H1 (cell line): ENCODE results near the gene HSD17B13. TPM values are rescaled to one million over a fixed set of nuclear protein-coding genes. Genes with fewer than 3 reads are reported as not detected.

ENCODE experiments used
- CTCF ChIA-PET: fragments of 300-600 bp; sonication (Branson Sonifier 250); formaldehyde crosslinking; loops from one replicate; lab custom pipeline; 2021; ENCODE audit not compliant: partially characterized antibody; lab: Charles Lee
- POLR2A ChIA-PET: fragments of 300-600 bp; sonication (Branson Sonifier 250); formaldehyde crosslinking; loops from one replicate; lab custom pipeline; 2021; ENCODE audit warnings: inconsistent platforms; ENCODE audit not compliant: partially characterized antibody; lab: Charles Lee
- DNase-seq, 2 experiments: peaks; one replicate each; pipeline versions ENCODE4 v3.0.0 to v3.0.0-alpha.2; 2010 to 2022; ENCODE audit warnings: low spot score in 2 of 2, low read depth in 1 of 2, mixed read lengths in 1 of 2
- FAIRE-seq: peaks from 2 replicates; lab custom pipeline; 2011; peaks lifted over from hg19 to GRCh38; lab: Jason Lieb, UNC
- H2AFZ ChIP-seq: 2 replicates; pipeline ENCODE4 v1.8.1; 2012; ENCODE audit warnings: low read length, inconsistent platforms
- H2AK5ac ChIP-seq: 2 replicates; pipeline ENCODE4 v1.6.1; 2013; ENCODE audit warnings: low read depth, low read length
- H2BK120ac ChIP-seq: replicated peaks from 2 replicates; pipeline ENCODE3; 2013; ENCODE audit warnings: low read depth, low read length, inconsistent platforms
- H2BK12ac ChIP-seq: 2 replicates; pipeline ENCODE4 v1.6.1; 2013; ENCODE audit warnings: low read depth, low read length
- H2BK15ac ChIP-seq: 2 replicates; pipeline ENCODE4 v1.6.1; 2013; ENCODE audit warnings: low read length
- H2BK20ac ChIP-seq: 2 replicates; pipeline ENCODE4 v1.6.1; 2013; ENCODE audit warnings: low read length
- H2BK5ac ChIP-seq: 2 replicates; pipeline ENCODE4 v1.6.1; 2013; ENCODE audit warnings: low read depth, low read length
- H3K14ac ChIP-seq: 2 replicates; pipeline ENCODE4 v1.6.1; 2013; ENCODE audit warnings: inconsistent platforms; ENCODE audit not compliant: insufficient read length
- H3K18ac ChIP-seq: 2 replicates; pipeline ENCODE4 v1.6.1; 2013; ENCODE audit warnings: low read length; ENCODE audit errors: extremely low read depth
- H3K23ac ChIP-seq: 2 replicates; pipeline ENCODE4 v1.6.1; 2013; ENCODE audit warnings: inconsistent platforms; ENCODE audit not compliant: insufficient read length
- H3K23me2 ChIP-seq: 2 replicates; pipeline ENCODE4 v1.6.1; 2013; ENCODE audit warnings: low read depth, low read length
- H3K27ac ChIP-seq: 2 replicates; pipeline ENCODE4 v1.6.1; 2011; ENCODE audit warnings: low read depth, low read length, inconsistent platforms
- H3K27me3 ChIP-seq, 4 experiments: replicated peaks in 1 of 4; 1 replicate in 1 of 4; 2 replicates in 3 of 4; pipeline versions ENCODE4 v1.6.1 to v1.8.1; 2011 to 2013; ENCODE audit warnings: low read length in 3 of 4, mild to moderate bottlenecking in 3 of 4, inconsistent platforms in 2 of 4, mixed read lengths in 2 of 4, moderate library complexity in 1 of 4; ENCODE audit not compliant: control insufficient read depth in 3 of 4, insufficient read depth in 3 of 4; ENCODE audit errors: extremely low read depth in 1 of 4
- H3K36me3 ChIP-seq, 4 experiments: 2 replicates each; pipeline versions ENCODE4 v1.6.1 to v1.8.1; 2011 to 2013; ENCODE audit warnings: mild to moderate bottlenecking in 4 of 4, low read length in 3 of 4, moderate library complexity in 2 of 4, control low read depth in 1 of 4, inconsistent platforms in 1 of 4; ENCODE audit not compliant: insufficient read depth in 4 of 4, control insufficient read depth in 2 of 4
- H3K4ac ChIP-seq: replicated peaks from 2 replicates; pipeline ENCODE3; 2013; ENCODE audit warnings: low read length, low read depth, mixed read lengths, inconsistent platforms; ENCODE audit not compliant: insufficient read length
- H3K4me1 ChIP-seq, 4 experiments: replicated peaks in 1 of 4; 1 replicate in 1 of 4; 2 replicates in 3 of 4; pipeline versions ENCODE4 v1.6.1 to v1.8.1; 2011 to 2013; ENCODE audit warnings: low read length in 3 of 4, inconsistent platforms in 2 of 4, mixed read lengths in 1 of 4; ENCODE audit not compliant: insufficient read depth in 4 of 4, control insufficient read depth in 3 of 4
- H3K4me2 ChIP-seq, 2 experiments: 2 replicates each; pipeline versions ENCODE4 v1.6.1 to v1.8.1; 2011 to 2013; ENCODE audit warnings: low read depth in 2 of 2, low read length in 2 of 2, control low read depth in 1 of 2, inconsistent platforms in 1 of 2, mild to moderate bottlenecking in 1 of 2; ENCODE audit not compliant: insufficient read depth in 1 of 2
- H3K4me3 ChIP-seq, 4 experiments: fragments of 200-600, 300-600 bp in 1 of 4; sonication (generic), shearing (Covaris generic), sonication (Bioruptor Twin) in 1 of 4; 2 replicates each; pipeline versions ENCODE4 v1.5.1 to v1.8.1; 2011 to 2016; ENCODE audit warnings: low read length in 4 of 4, low read depth in 3 of 4, control low read depth in 2 of 4, inconsistent platforms in 2 of 4, mild to moderate bottlenecking in 2 of 4, mixed read lengths in 1 of 4, moderate library complexity in 1 of 4; ENCODE audit not compliant: insufficient read depth in 2 of 4; ENCODE audit errors: extremely low read depth in 1 of 4
- H3K56ac ChIP-seq: replicated peaks from 2 replicates; pipeline ENCODE3; 2013; ENCODE audit warnings: low read depth, mild to moderate bottlenecking, mixed read lengths, low read length, inconsistent platforms; ENCODE audit not compliant: insufficient read length
- H3K79me1 ChIP-seq: 2 replicates; pipeline ENCODE4 v1.6.1; 2013; ENCODE audit warnings: low read depth, low read length, control low read depth
- H3K79me2 ChIP-seq, 2 experiments: 2 replicates each; pipeline versions ENCODE4 v1.6.1 to v1.8.1; 2012 to 2013; ENCODE audit warnings: low read length in 2 of 2, mild to moderate bottlenecking in 2 of 2, inconsistent platforms in 1 of 2; ENCODE audit not compliant: insufficient read depth in 2 of 2, control insufficient read depth in 1 of 2
- H3K9ac ChIP-seq, 4 experiments: replicated peaks in 1 of 4; 1 replicate in 1 of 4; 2 replicates in 3 of 4; pipeline versions ENCODE4 v1.6.1 to v1.8.1; 2011 to 2013; ENCODE audit warnings: low read depth in 3 of 4, low read length in 3 of 4, control low read depth in 2 of 4, mild to moderate bottlenecking in 2 of 4, moderate library complexity in 2 of 4, inconsistent platforms in 1 of 4; ENCODE audit errors: extremely low read depth in 1 of 4
- H3K9me3 ChIP-seq, 2 experiments: 2 replicates each; pipeline versions ENCODE4 v1.6.1 to v1.8.1; 2012 to 2013; ENCODE audit warnings: mild to moderate bottlenecking in 2 of 2, moderate library complexity in 2 of 2, control low read depth in 1 of 2, inconsistent platforms in 1 of 2, low read depth in 1 of 2, low read length in 1 of 2, mixed read lengths in 1 of 2; ENCODE audit not compliant: insufficient read depth in 2 of 2
- H4K20me1 ChIP-seq, 2 experiments: replicated peaks in 1 of 2; 2 replicates each; pipeline versions ENCODE3 to v1.8.1; 2011 to 2013; ENCODE audit warnings: inconsistent platforms in 2 of 2, low read length in 2 of 2, mild to moderate bottlenecking in 1 of 2; ENCODE audit not compliant: insufficient read depth in 2 of 2, control insufficient read depth in 1 of 2
- H4K5ac ChIP-seq: 2 replicates; pipeline ENCODE4 v1.6.1; 2013; ENCODE audit warnings: low read length, low read depth, mixed read lengths, inconsistent platforms; ENCODE audit not compliant: insufficient read length
- H4K8ac ChIP-seq: 2 replicates; pipeline ENCODE4 v1.8.0; 2013; ENCODE audit warnings: mild to moderate bottlenecking, moderate library complexity, low read length, inconsistent platforms; ENCODE audit not compliant: insufficient read depth; ENCODE audit errors: extremely low read depth
- H4K91ac ChIP-seq: replicated peaks from 2 replicates; pipeline ENCODE3; 2013; ENCODE audit warnings: low read length, mixed read lengths, inconsistent platforms; ENCODE audit not compliant: insufficient read length
- FOSL1 ChIP-seq: IDR thresholded peaks from 2 replicates; pipeline ENCODE4 v1.6.1; 2011; ENCODE audit warnings: mild to moderate bottlenecking, low read depth, low read length, moderate library complexity; ENCODE audit not compliant: insufficient read depth
- NANOG ChIP-seq: IDR thresholded peaks from 2 replicates; pipeline ENCODE4 v1.6.1; 2011; ENCODE audit warnings: low read length, low read depth, mild to moderate bottlenecking, inconsistent platforms; ENCODE audit not compliant: insufficient read depth, poor library complexity, severe bottlenecking
- WGBS, 2 experiments: shearing (Covaris generic) in 1 of 2; methylation state at CpG; one replicate each; pipeline versions ENCODE4 v1.1.6 to v1.1.7; 2013 to 2015; ENCODE audit warnings: low lambda C conversion rate in 2 of 2, mixed read lengths in 2 of 2, inconsistent platforms in 1 of 2, low coverage in 1 of 2, missing lambda C conversion rate in 1 of 2; ENCODE audit not compliant: insufficient replicate concordance in 2 of 2, insufficient coverage in 1 of 2, insufficient read length in 1 of 2; ENCODE audit errors: extremely low coverage in 1 of 2, missing lambda C conversion rate in 1 of 2; 5-methylcytosine and 5-hydroxymethylcytosine counted together
- microRNA-seq, 2 experiments: library from miRNA; unstranded; fragments of <30 nt; microRNA quantifications; one replicate each; pipeline versions ENCODE4 to v1.2.0, GENCODE V29; 2016 to 2020; ENCODE audit warnings: borderline microRNAs expressed in 2 of 2, borderline number of aligned reads in 2 of 2, borderline replicate concordance in 1 of 2
- polyA plus RNA-seq, 7 experiments: library from polyadenylated mRNA; depleted of rRNA in 3 of 7; stranded (reverse) in 5 of 7; unstranded in 2 of 7; fragments of >200 nt in 5 of 7; fragments of 200-250 nt in 2 of 7; gene quantifications; 1 replicate in 5 of 7; 2 replicates in 1 of 7; 4 replicates in 1 of 7; pipeline versions ENCODE4 v1.2.1 to v1.2.3, GENCODE V29; 2011 to 2013; ENCODE audit warnings: missing spikeins in 2 of 7, mixed read lengths in 2 of 7
- small RNA-seq: library from polyadenylated mRNA; stranded (forward); fragments of <200 nt; extraction: miRNeasy Mini kit (QIAGEN cat#:217004); gene quantifications from one replicate; pipeline ENCODE3, GENCODE V24; 2013; ENCODE audit not compliant: insufficient read depth
- total RNA-seq: library from RNA; stranded (reverse); fragmentation: NEBNext Ultra II Directional; extraction: Animal tissue kit (Norgen Biotek cat#: 25700); gene quantifications from 2 replicates; pipeline ENCODE4 v1.2.1, GENCODE V29; 2021

The HSD17B13 gene
- total and polyA plus RNA-seq, 2 of the 8 experiments (the other 6 are each of a cell fraction or from before 2014, with no cell fraction given) = 0.09 to 0.13 TPM

DNA sequence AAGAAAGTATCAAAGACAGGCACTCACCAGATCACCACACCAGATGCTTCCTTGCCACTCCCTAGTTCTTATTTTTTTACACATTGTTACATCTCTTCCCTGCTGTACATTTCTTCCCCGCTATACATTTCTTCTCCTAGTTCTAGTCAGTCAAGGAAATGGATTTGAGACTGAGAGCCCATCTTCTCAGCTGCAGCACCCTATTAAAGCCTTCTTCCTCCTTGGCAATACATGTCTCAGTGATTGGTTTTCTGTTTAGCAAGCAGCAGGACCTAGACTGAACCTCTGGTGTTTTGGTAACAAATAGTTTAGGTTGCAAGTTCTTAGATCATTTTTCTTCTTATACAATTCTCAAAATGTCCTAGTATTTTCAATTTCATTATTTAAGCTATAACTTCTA lies 66.9 kb downstream of the HSD17B13 start:
- Histone ChIP-seq H3K4me1 (no peaks in the 10 kb centered on the region), H2AFZ (no peak overlapping the region), H2AK5ac (no peak overlapping the region), H3K23ac (no peak overlapping the region), H3K27ac (no peak overlapping the region), H3K14ac (no peak overlapping the region), H2BK5ac (no peak overlapping the region), H4K91ac (no peak overlapping the region), H3K18ac (no peak overlapping the region), H3K27me3 (no peaks in the 10 kb centered on the region), H3K23me2 (no peaks in the 10 kb centered on the region), H2BK12ac (no peak overlapping the region), H2BK120ac (no peak overlapping the region), H2BK15ac (no peak overlapping the region), H3K4me2 (no peak overlapping the region), H3K36me3 (no peaks in the 10 kb centered on the region), H3K9ac (no peak overlapping the region), H3K9me3 (peaks cover 0 to 4% of the 10 kb centered on the region in 2 experiments; a peak in 1 of 4 replicates), H3K79me1 (no peaks in the 10 kb centered on the region), H4K5ac (no peak overlapping the region), H3K4ac (no peak overlapping the region), H4K8ac (no peak overlapping the region), H3K79me2 (no peaks in the 10 kb centered on the region), H2BK20ac (no peak overlapping the region), H3K56ac (no peak overlapping the region), H4K20me1 (no peaks in the 10 kb centered on the region), H3K4me3 (no peak overlapping the region)
- CTCF ChIA-PET = no interaction called here
- TF ChIP-seq FOSL1 (no peak), NANOG (no peak)
- no peak for DNase-seq
- WGBS, 2 experiments = 100% methylated on average over 1 of the region's 1 CpG; no CpG with 5 or more reads in 1 of the 2 experiments
- FAIRE-seq = no peak
- POLR2A ChIA-PET = no interaction called here

Small RNA genes within 50 kb of the gene (microRNA-seq; reads per million reads assigned to microRNA genes)
- gene MIR5705 = 0 reads per million in 2 experiments

Small RNA genes within 50 kb of the gene (small RNA-seq; reads per million reads assigned to genes)
- gene MIR5705 = not detected

Other genes starting within 250 kb of the HSD17B13 start
- 6.9 and 8.1 TPM in 2 replicates for gene KLHL8, start 102.3 kb downstream of the HSD17B13 start, total RNA-seq
- gene KLHL8, start 102.3 kb downstream of the HSD17B13 start, polyA plus RNA-seq (2011; rRNA removed) = 0.58 and 0.94 TPM in 2 replicates
- gene HSD17B11, start 68.3 kb upstream of the HSD17B13 start, total RNA-seq = 9.0 and 10.2 TPM in 2 replicates
- gene HSD17B11, start 68.3 kb upstream of the HSD17B13 start, polyA plus RNA-seq (2011; rRNA removed) = 2.2 and 6.0 TPM in 2 replicates
- gene NUDT9, start 99.7 kb upstream of the HSD17B13 start, total RNA-seq = 27.6 and 29.3 TPM in 2 replicates
- gene NUDT9, start 99.7 kb upstream of the HSD17B13 start, polyA plus RNA-seq (2011; rRNA removed) = 9.6 and 13.2 TPM in 2 replicates
- gene SPARCL1, start 206.5 kb upstream of the HSD17B13 start, total RNA-seq = 0.48 and 0.78 TPM in 2 replicates
- gene SPARCL1, start 206.5 kb upstream of the HSD17B13 start, polyA plus RNA-seq (2011; rRNA removed) = 0.36 and 0.51 TPM in 2 replicates